Measurements from ENCODE around the gene WDR26.
A peak's percentile ranks its signal among the peaks of the same experiment; 100 is the strongest.

WDR26 gene

DNA sequence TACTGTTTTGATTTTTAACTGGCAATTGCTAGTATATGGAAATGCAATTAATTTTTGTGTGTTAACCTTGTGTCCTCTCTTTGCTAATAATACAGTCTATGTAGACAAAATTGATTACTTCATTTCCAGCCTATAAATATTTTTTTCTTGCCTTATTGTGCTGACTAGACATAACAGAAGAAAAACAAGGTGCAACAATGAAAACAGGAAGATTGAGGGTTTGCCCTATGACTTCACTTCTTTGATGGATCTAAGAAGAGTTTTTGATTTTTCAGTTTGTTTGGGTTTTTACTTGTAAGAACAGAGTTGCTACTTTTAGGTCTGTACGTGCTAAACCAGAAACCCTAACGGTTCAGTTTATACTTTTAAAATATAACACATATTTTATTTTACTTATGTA is 86.5 kb downstream of the WDR26 start:
- no peak for DNase-seq (ENCODE audit: low read depth)

DNA sequence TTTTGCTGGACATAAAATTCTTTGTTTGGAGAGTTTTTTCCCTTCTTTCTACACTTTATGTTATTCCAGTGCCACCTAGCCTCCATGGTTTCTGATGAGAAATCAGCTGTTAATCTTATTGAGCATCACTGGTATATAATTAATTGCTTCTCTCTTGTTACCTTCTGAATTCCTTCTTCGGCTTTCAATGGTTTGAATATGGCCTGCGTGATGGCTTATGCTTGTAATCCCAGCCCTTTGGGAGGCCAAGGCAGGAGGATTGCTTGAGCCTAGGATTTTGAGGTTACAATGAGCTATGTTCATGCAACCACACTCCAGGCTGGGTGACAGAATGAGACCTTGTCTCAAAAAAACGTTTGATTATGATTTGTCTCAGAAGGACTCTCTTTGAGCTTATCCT is 90.9 kb downstream of the WDR26 start:
- no peak for DNase-seq (ENCODE audit: low read depth)

DNA sequence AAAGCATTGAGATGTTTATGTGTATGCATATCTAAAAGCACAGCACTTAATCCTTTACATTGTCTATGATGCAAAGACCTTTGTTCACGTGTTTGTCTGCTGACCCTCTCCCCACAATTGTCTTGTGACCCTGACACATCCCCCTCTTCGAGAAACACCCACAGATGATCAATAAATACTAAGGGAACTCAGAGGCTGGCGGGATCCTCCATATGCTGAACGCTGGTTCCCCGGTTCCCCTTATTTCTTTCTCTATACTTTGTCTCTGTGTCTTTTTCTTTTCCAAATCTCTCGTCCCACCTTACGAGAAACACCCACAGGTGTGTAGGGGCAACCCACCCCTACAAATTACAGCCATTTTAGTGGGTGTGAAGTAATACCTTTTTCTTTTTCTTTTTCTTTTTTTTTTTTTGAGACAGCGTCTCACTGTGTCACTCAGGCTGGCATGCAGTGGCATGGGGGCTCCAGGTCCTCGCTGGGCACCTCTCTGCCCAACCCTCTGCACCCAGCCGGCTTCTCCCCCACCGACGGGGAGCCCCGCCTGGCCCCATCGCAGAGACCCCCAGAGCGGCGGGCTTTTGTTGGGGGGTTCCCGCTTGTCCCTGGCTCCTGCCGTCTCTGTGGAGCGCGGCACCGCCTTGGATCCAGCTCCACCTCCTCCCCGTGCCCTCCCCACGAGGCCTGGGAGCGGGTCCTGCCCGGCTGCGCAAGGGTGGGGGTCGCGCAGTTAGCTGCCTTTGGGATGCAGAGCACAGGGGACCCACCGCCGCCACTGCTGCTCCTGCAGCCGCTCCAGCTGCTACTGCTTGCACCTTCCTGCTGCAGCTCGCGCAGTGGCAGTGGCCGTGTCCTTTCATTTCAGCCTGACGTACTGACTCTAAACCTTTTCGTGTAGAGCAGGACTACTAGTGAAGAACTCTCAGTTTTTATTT is 93.9 kb downstream of the WDR26 start:
- DNase-seq (ENCODE audit: low read depth) = peak; percentile 27

DNA sequence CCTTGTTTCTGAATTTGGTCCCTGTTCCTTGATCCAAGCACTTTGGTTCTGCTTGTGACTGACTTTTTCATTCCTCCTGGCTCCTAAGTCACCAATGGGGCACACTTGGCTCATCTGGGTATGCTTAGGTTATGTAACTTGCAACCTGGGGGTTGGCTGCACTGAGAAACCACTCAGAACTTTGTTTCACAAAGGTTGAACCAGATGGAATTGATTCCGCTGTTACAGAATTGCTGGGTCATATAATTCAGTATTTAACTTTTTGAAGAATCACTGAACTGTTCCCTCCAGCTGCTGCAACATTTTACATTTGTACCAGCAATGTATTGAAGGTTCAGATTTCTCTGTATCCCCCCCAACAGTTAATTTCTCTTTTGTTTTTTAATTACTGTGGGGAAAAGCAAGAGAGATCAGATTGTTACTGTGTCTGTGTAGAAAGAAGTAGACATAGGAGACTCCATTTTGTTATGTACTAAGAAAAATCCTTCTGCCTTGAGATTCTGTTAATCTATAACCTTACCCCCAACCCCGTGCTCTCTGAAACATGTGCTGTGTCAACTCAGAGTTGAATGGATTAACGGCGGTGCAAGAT is 95.1 kb downstream of the WDR26 start:
- DNase-seq (ENCODE audit: low read depth) = no peak

DNA sequence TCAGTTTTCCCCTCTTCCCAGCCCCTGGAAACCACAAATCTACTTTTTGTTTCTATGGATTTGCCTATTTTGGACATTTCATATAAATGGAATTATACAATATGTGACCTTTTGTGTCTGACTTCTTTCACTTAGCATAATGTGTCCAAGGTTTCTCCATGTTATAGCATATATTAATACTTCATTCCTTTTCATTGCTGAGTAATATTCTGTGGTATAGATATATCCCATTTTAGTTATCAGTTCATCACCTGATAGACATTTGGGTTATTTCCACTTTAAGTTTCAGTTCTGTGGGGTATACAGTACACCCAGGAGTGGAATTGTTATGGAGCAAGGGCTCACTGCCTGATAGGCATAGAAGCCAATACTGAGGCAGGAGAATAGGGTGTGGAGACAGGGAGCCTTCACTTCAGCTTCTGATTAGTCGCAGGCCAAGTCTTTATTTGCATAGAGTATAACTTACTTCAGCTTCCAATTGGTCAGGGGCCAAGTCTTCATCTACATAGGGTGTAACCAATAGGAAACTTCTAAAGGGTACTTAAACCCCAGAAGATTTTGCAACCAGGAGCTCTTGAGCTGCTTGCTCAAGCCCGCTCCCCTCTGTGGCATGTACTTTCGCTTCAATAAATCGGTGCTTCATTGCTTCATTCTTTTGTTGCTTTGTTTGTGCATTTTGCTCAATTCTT is 96.3 kb downstream of the WDR26 start:
- DNase-seq (ENCODE audit: low read depth) = no peak

All from activated T-cell treated with anti-CD3 and anti-CD28 coated beads for 1 hour (primary cell).